Measurements from ENCODE around the gene ARHGAP15.

GRCh38 chr2:143329288-143329687, 200.1 kb downstream of the ARHGAP15 start:
- no peak for TF ChIP-seq CTCF (conservative IDR thresholded peaks at IDR 0.05)
- no peak for TF ChIP-seq EZH2 (IDR thresholded peaks at IDR 0.05; ENCODE audit: low read depth)
